Mesodermal cell (in vitro differentiated cells): Measurements from ENCODE around the gene OTOP3.

ENCODE experiments used
- H3K27ac ChIP-seq: 2 replicates; pipeline ENCODE4 v1.7.0; 2013; ENCODE audit warnings: mild to moderate bottlenecking, low read depth, low read length, moderate library complexity; ENCODE audit not compliant: severe bottlenecking
- H3K36me3 ChIP-seq: 2 replicates; pipeline ENCODE4 v1.7.1; 2013; ENCODE audit warnings: mild to moderate bottlenecking, low read length, moderate library complexity; ENCODE audit not compliant: control insufficient read depth, insufficient read depth
- H3K4me1 ChIP-seq: one replicate; pipeline ENCODE4 v1.7.1; 2013; ENCODE audit warnings: mild to moderate bottlenecking, low read length; ENCODE audit not compliant: insufficient read depth, control insufficient read depth, poor library complexity, severe bottlenecking
- H3K4me3 ChIP-seq: 2 replicates; pipeline ENCODE4 v1.7.0; 2013; ENCODE audit warnings: low read length, control low read depth, mild to moderate bottlenecking; ENCODE audit not compliant: insufficient read depth, poor library complexity, severe bottlenecking; ENCODE audit errors: extremely low read depth
- H3K9me3 ChIP-seq: 2 replicates; pipeline ENCODE4 v1.7.1; 2013; ENCODE audit warnings: mild to moderate bottlenecking, low read length, moderate library complexity; ENCODE audit not compliant: control insufficient read depth
- WGBS, 2 experiments: methylation state at CpG; one replicate each; pipeline ENCODE4 v1.1.5; 2013; ENCODE audit warnings: missing lambda C conversion rate in 2 of 2; ENCODE audit not compliant: insufficient coverage in 2 of 2; 5-methylcytosine and 5-hydroxymethylcytosine counted together

The OTOP3 gene

GRCh38 chr17:74954665-74955421 is 19.1 kb downstream of the OTOP3 start:
- 65 to 72% methylated on average over 9 to 11 of the region's 13 CpGs for WGBS, 2 experiments
- no peak overlapping the region for H3K4me3 ChIP-seq
- no peaks in the 10 kb centered on the region for H3K9me3 ChIP-seq
- H3K36me3 ChIP-seq: no peaks in the 10 kb centered on the region
- no peaks in the 10 kb centered on the region for H3K4me1 ChIP-seq
- no peak overlapping the region for H3K27ac ChIP-seq

GRCh38 chr17:74956093-74956492 is 20.4 kb downstream of the OTOP3 start:
- Histone ChIP-seq H3K4me1 (no peaks in the 10 kb centered on the region), H3K27ac (no peak overlapping the region), H3K4me3 (no peak overlapping the region), H3K36me3 (no peaks in the 10 kb centered on the region), H3K9me3 (no peaks in the 10 kb centered on the region)
- 60 to 67% methylated on average over 2 to 4 of the region's 4 CpGs for WGBS, 2 experiments

GRCh38 chr17:74957935-74958740 is 22.4 kb downstream of the OTOP3 start:
- H3K4me3 ChIP-seq: no peak overlapping the region
- no peak overlapping the region for H3K27ac ChIP-seq
- H3K9me3 ChIP-seq: no peaks in the 10 kb centered on the region
- WGBS, 2 experiments: 43 to 47% methylated on average over 27 to 28 of the region's 33 CpGs
- H3K36me3 ChIP-seq: no peaks in the 10 kb centered on the region
- no peaks in the 10 kb centered on the region for H3K4me1 ChIP-seq

- Histone ChIP-seq H3K4me1 (no peaks in the 10 kb centered on the region), H3K4me3 (no peak overlapping the region), H3K9me3 (no peaks in the 10 kb centered on the region), H3K36me3 (no peaks in the 10 kb centered on the region), H3K27ac (no peak overlapping the region)
- 77 to 89% methylated on average over 6 to 12 of the region's 14 CpGs for WGBS, 2 experiments
These were observed 24.3 kb downstream of the OTOP3 start for GRCh38 chr17:74959826-74960515.

- Histone ChIP-seq H3K4me1 (no peaks in the 10 kb centered on the region), H3K36me3 (no peaks in the 10 kb centered on the region), H3K9me3 (no peaks in the 10 kb centered on the region), H3K4me3 (no peak overlapping the region), H3K27ac (no peak overlapping the region)
- WGBS, 2 experiments: 0 to 25% methylated on average over 2 to 12 of the region's 19 CpGs
These were observed 25.1 kb downstream of the OTOP3 start for GRCh38 chr17:74960570-74961342.

GRCh38 chr17:74961657-74962350 is 26.1 kb downstream of the OTOP3 start:
- Histone ChIP-seq H3K27ac (no peak overlapping the region), H3K4me1 (no peaks in the 10 kb centered on the region), H3K4me3 (no peak overlapping the region), H3K36me3 (no peaks in the 10 kb centered on the region), H3K9me3 (no peaks in the 10 kb centered on the region)
- 49 to 54% methylated on average over 16 to 21 of the region's 23 CpGs for WGBS, 2 experiments

GRCh38 chr17:74962622-74963394 is 27.1 kb downstream of the OTOP3 start:
- Histone ChIP-seq H3K9me3 (no peaks in the 10 kb centered on the region), H3K4me1 (no peaks in the 10 kb centered on the region), H3K27ac (no peak overlapping the region), H3K4me3 (no peak overlapping the region), H3K36me3 (no peaks in the 10 kb centered on the region)
- 82 to 90% methylated on average over 12 to 15 of the region's 18 CpGs for WGBS, 2 experiments

GRCh38 chr17:74963656-74964055 is 28.0 kb downstream of the OTOP3 start:
- 65 to 75% methylated on average over 10 to 11 of the region's 12 CpGs for WGBS, 2 experiments
- Histone ChIP-seq H3K27ac (no peak overlapping the region), H3K9me3 (no peaks in the 10 kb centered on the region), H3K4me1 (no peaks in the 10 kb centered on the region), H3K36me3 (no peaks in the 10 kb centered on the region), H3K4me3 (no peak overlapping the region)

GRCh38 chr17:74964246-74964761 is 28.6 kb downstream of the OTOP3 start:
- no peaks in the 10 kb centered on the region for H3K4me1 ChIP-seq
- no peak overlapping the region for H3K27ac ChIP-seq
- no peaks in the 10 kb centered on the region for H3K36me3 ChIP-seq
- H3K9me3 ChIP-seq: no peaks in the 10 kb centered on the region
- WGBS, 2 experiments: 89 to 91% methylated on average over 9 to 12 of the region's 12 CpGs
- H3K4me3 ChIP-seq: no peak overlapping the region
